A549 (cell line): ENCODE measurements around the gene ISG15.

Experiments
- CBX2 ChIP-seq: fragments of 200-600 bp; sonication (generic); IDR thresholded peaks from 2 replicates; pipeline ENCODE4 v1.6.1; 2016; ENCODE audit warnings: low read depth, mild to moderate bottlenecking, borderline replicate concordance
- CHD4 ChIP-seq: fragments of 200-600 bp; sonication (generic); IDR thresholded peaks from 2 replicates; pipeline ENCODE4 v1.6.1; 2016; ENCODE audit warnings: antibody characterized with exemption, mild to moderate bottlenecking, borderline replicate concordance
- CTCF ChIP-seq: fragments of >200 bp; sonication (Bioruptor Twin); formaldehyde crosslinking; IDR thresholded peaks from 3 replicates; pipeline ENCODE4 v1.5.1; 2016
- E2F6 ChIP-seq: IDR thresholded peaks from 2 replicates; pipeline ENCODE4 v1.6.1; 2012; ENCODE audit warnings: low read depth, borderline replicate concordance
- GATA3 ChIP-seq: IDR thresholded peaks from 2 replicates; pipeline ENCODE4 v1.6.1; 2012; ENCODE audit warnings: borderline replicate concordance
- JUN ChIP-seq, 2 experiments: fragments of >200 bp; sonication (Bioruptor Twin); formaldehyde crosslinking; IDR thresholded peaks; 2 replicates in 1 of 2; 3 replicates in 1 of 2; pipeline ENCODE4 v1.6.1; 2016 to 2017
- MYC ChIP-seq: IDR thresholded peaks from 2 replicates; pipeline ENCODE4 v1.6.1; 2012; ENCODE audit warnings: mild to moderate bottlenecking, inconsistent platforms, low read length, improper control_type of control experiment, borderline replicate concordance
- POLR2A ChIP-seq: IDR thresholded peaks from 2 replicates; pipeline ENCODE4 v1.6.1; 2012; ENCODE audit warnings: mild to moderate bottlenecking, low read length
- RFX5 ChIP-seq: fragments of 450-650 bp; IDR thresholded peaks from 2 replicates; pipeline ENCODE4 v1.7.1; 2014; ENCODE audit warnings: antibody characterized with exemption, mild to moderate bottlenecking, moderate library complexity
- TF ChIP-seq, protein P1 (sequence below): IDR thresholded peaks from 2 replicates; pipeline ENCODE4 v1.6.1; 2012

DNA sequence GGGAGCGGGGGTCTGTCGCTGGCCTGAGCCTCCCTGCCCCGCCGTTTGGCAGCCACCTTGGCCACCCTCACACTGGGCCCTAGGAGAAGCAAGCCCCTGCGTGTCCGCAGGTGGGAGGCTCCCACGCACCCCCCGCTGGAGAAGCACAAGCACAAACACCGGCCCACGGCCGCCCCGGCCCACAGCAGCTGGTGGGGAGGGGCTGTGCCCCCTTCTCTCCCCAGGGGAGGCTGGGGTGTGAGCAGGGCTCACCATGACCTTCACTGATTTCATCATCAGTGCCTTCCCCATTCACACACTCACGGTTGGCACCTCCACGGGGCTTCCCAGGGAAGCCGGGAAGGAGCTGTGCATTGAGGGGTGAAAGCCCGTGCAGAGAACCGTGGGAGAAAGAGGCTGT is 14.5 kb downstream of the ISG15 start:
- TF ChIP-seq CTCF (no peak), JUN (IDR thresholded peaks at IDR 0.05) (no peak), GATA3 (no peak), E2F6 (no peak), POLR2A (no peak), RFX5 (no peak), CHD4 (no peak), CBX2 (no peak), MYC (no peak)
- TF ChIP-seq, protein P1, sequence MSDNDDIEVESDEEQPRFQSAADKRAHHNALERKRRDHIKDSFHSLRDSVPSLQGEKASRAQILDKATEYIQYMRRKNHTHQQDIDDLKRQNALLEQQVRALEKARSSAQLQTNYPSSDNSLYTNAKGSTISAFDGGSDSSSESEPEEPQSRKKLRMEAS: no peak
